H9 (cell line): Measurements from ENCODE around the gene CTIF. TPM values are rescaled to one million over a fixed set of nuclear protein-coding genes. Genes with fewer than 3 reads are reported as not detected.
A peak's percentile ranks its signal among the peaks of the same experiment; 100 is the strongest.

Source experiments
- DNase-seq: peaks from one replicate; pipeline ENCODE4 v3.0.0-alpha.2; 2017
- H2AFZ ChIP-seq: one replicate; pipeline ENCODE4 v1.6.1; 2013; ENCODE audit warnings: mild to moderate bottlenecking, low read length, control low read depth, moderate library complexity
- H2AK5ac ChIP-seq: 2 replicates; pipeline ENCODE4 v1.6.1; 2013; ENCODE audit warnings: low read length, control low read depth, mixed read lengths; ENCODE audit not compliant: insufficient read length
- H2BK120ac ChIP-seq: one replicate; pipeline ENCODE4 v1.6.1; 2013; ENCODE audit warnings: low read depth, mild to moderate bottlenecking, low read length, control low read depth, inconsistent platforms; ENCODE audit not compliant: poor library complexity, severe bottlenecking
- H2BK12ac ChIP-seq: 2 replicates; pipeline ENCODE4 v1.6.1; 2013; ENCODE audit warnings: low read length, control low read depth, mixed read lengths, low read depth; ENCODE audit not compliant: insufficient read length
- H2BK15ac ChIP-seq: 2 replicates; pipeline ENCODE4 v1.6.1; 2013; ENCODE audit warnings: low read depth, low read length, control low read depth
- H2BK20ac ChIP-seq: one replicate; pipeline ENCODE4 v1.6.1; 2013; ENCODE audit warnings: low read depth, mild to moderate bottlenecking, low read length, control low read depth, inconsistent platforms; ENCODE audit not compliant: poor library complexity, severe bottlenecking
- H2BK5ac ChIP-seq: 2 replicates; pipeline ENCODE4 v1.6.1; 2013; ENCODE audit warnings: low read length, control low read depth, mixed read lengths; ENCODE audit not compliant: insufficient read length
- H3K14ac ChIP-seq: 2 replicates; pipeline ENCODE4 v1.6.1; 2013; ENCODE audit warnings: low read length, control low read depth; ENCODE audit not compliant: insufficient read depth
- H3K18ac ChIP-seq: 2 replicates; pipeline ENCODE4 v1.6.1; 2013; ENCODE audit warnings: low read depth, mild to moderate bottlenecking, mixed read lengths, low read length, control low read depth; ENCODE audit not compliant: insufficient read length
- H3K23ac ChIP-seq: 2 replicates; pipeline ENCODE4 v1.6.1; 2013; ENCODE audit warnings: low read length, control low read depth, mixed read lengths, low read depth; ENCODE audit not compliant: insufficient read length
- H3K23me2 ChIP-seq: 2 replicates; pipeline ENCODE4 v1.6.1; 2013; ENCODE audit warnings: low read depth, mild to moderate bottlenecking, mixed read lengths, low read length, control low read depth; ENCODE audit not compliant: insufficient read length, poor library complexity, severe bottlenecking
- H3K27ac ChIP-seq: 2 replicates; pipeline ENCODE4 v1.5.1; 2013; ENCODE audit warnings: low read length, control low read depth, mixed read lengths, low read depth; ENCODE audit not compliant: insufficient read length
- H3K27me3 ChIP-seq: 2 replicates; pipeline ENCODE4 v1.6.1; 2013; ENCODE audit warnings: low read length, control low read depth, inconsistent platforms; ENCODE audit not compliant: insufficient read depth
- H3K4ac ChIP-seq: 2 replicates; pipeline ENCODE4 v1.6.1; 2013; ENCODE audit warnings: low read depth, mild to moderate bottlenecking, control low read depth, inconsistent platforms, low read length, moderate library complexity
- H3K4me1 ChIP-seq: 2 replicates; pipeline ENCODE4 v1.6.1; 2013; ENCODE audit warnings: low read length, control low read depth, inconsistent platforms; ENCODE audit not compliant: insufficient read depth
- H3K4me2 ChIP-seq: 2 replicates; pipeline ENCODE4 v1.6.1; 2013; ENCODE audit warnings: low read length, control low read depth, mixed read lengths; ENCODE audit not compliant: insufficient read length, insufficient read depth
- H3K56ac ChIP-seq: 2 replicates; pipeline ENCODE4 v1.6.1; 2013; ENCODE audit warnings: low read depth, mild to moderate bottlenecking, mixed read lengths, low read length, control low read depth; ENCODE audit not compliant: insufficient read length
- H3K79me1 ChIP-seq: 2 replicates; pipeline ENCODE4 v1.6.1; 2013; ENCODE audit warnings: low read depth, mild to moderate bottlenecking, moderate library complexity, low read length, control low read depth, inconsistent platforms; ENCODE audit not compliant: insufficient read depth, poor library complexity, severe bottlenecking
- H3K79me2 ChIP-seq: 2 replicates; pipeline ENCODE4 v1.6.1; 2013; ENCODE audit warnings: low read length, control low read depth, inconsistent platforms; ENCODE audit not compliant: insufficient read depth
- H3K9ac ChIP-seq: 2 replicates; pipeline ENCODE4 v1.6.1; 2013; ENCODE audit warnings: low read length, control low read depth, mixed read lengths; ENCODE audit not compliant: insufficient read length; ENCODE audit errors: extremely low read depth
- H3K9me3 ChIP-seq: one replicate; pipeline ENCODE4 v1.6.1; 2013; ENCODE audit warnings: low read depth, low read length, inconsistent platforms; ENCODE audit not compliant: control insufficient read depth
- H3T11ph ChIP-seq: one replicate; pipeline ENCODE4 v1.6.1; 2013; ENCODE audit warnings: mild to moderate bottlenecking, low read length, control low read depth, inconsistent platforms
- H4K20me1 ChIP-seq: one replicate; pipeline ENCODE4 v1.6.1; 2013; ENCODE audit not compliant: control insufficient read depth, insufficient read length, insufficient read depth
- H4K5ac ChIP-seq: 2 replicates; pipeline ENCODE4 v1.6.1; 2013; ENCODE audit warnings: low read depth, mild to moderate bottlenecking, mixed read lengths, low read length, control low read depth; ENCODE audit not compliant: insufficient read length
- H4K8ac ChIP-seq: replicated peaks from 2 replicates; pipeline ENCODE4 v1.6.1; 2013; ENCODE audit warnings: low read length, control low read depth, mixed read lengths, low read depth; ENCODE audit not compliant: insufficient read length
- H4K91ac ChIP-seq: 2 replicates; pipeline ENCODE4 v1.6.1; 2013; ENCODE audit warnings: low read depth, mild to moderate bottlenecking, moderate library complexity, mixed read lengths, low read length, control low read depth; ENCODE audit not compliant: insufficient read length
- H3K27ac Mint-ChIP-seq, 3 experiments: 2 replicates in 2 of 3; 3 replicates in 1 of 3; pipeline ENCODE4 v1.8.0; 2020 to 2021; ENCODE audit warnings: mixed read lengths in 3 of 3, mild to moderate bottlenecking in 1 of 3, moderate library complexity in 1 of 3
- H3K27me3 Mint-ChIP-seq: 2 replicates; pipeline ENCODE4 v1.8.0; 2021; ENCODE audit warnings: low read depth, mild to moderate bottlenecking, moderate library complexity, mixed read lengths
- H3K36me3 Mint-ChIP-seq, 3 experiments: 2 replicates in 2 of 3; 3 replicates in 1 of 3; pipeline ENCODE4 v1.8.0; 2020 to 2021; ENCODE audit warnings: low read depth in 3 of 3, mixed read lengths in 3 of 3; ENCODE audit not compliant: insufficient read depth in 1 of 3
- H3K4me1 Mint-ChIP-seq, 2 experiments: 2 replicates each; pipeline ENCODE4 v1.8.0; 2020; ENCODE audit warnings: mixed read lengths in 2 of 2
- H3K4me3 Mint-ChIP-seq, 2 experiments: 2 replicates in 1 of 2; 3 replicates in 1 of 2; pipeline ENCODE4 v1.8.0; 2020 to 2021; ENCODE audit warnings: mild to moderate bottlenecking in 2 of 2, mixed read lengths in 2 of 2, moderate library complexity in 1 of 2
- H3K9me3 Mint-ChIP-seq, 2 experiments: 2 replicates in 1 of 2; 3 replicates in 1 of 2; pipeline ENCODE4 v1.8.0; 2020; ENCODE audit warnings: mild to moderate bottlenecking in 2 of 2, mixed read lengths in 2 of 2, moderate library complexity in 1 of 2
- WGBS: extraction: QIAGEN DNeasy Blood & Tissue Kit; methylation state at CpG from one replicate; pipeline ENCODE4 v1.1.7; 2013; ENCODE audit warnings: missing lambda C conversion rate, low lambda C conversion rate, mixed read lengths; ENCODE audit not compliant: insufficient read length; ENCODE audit errors: extremely low coverage; 5-methylcytosine and 5-hydroxymethylcytosine counted together
- total RNA-seq: library from RNA; stranded (reverse); gene quantifications from 2 replicates; pipeline ENCODE4 v1.2.1, GENCODE V29; 2021
- TF ChIP-seq, protein P1 (sequence below): fragments of 200-600 bp; sonication (generic); conservative IDR thresholded peaks from 3 replicates; pipeline ENCODE4 v1.8.0; 2021; ENCODE audit warnings: antibody characterized with exemption, mild to moderate bottlenecking

Gene CTIF
- total RNA-seq, 1 experiment from 2014 or later: 15.8 TPM

DNA sequence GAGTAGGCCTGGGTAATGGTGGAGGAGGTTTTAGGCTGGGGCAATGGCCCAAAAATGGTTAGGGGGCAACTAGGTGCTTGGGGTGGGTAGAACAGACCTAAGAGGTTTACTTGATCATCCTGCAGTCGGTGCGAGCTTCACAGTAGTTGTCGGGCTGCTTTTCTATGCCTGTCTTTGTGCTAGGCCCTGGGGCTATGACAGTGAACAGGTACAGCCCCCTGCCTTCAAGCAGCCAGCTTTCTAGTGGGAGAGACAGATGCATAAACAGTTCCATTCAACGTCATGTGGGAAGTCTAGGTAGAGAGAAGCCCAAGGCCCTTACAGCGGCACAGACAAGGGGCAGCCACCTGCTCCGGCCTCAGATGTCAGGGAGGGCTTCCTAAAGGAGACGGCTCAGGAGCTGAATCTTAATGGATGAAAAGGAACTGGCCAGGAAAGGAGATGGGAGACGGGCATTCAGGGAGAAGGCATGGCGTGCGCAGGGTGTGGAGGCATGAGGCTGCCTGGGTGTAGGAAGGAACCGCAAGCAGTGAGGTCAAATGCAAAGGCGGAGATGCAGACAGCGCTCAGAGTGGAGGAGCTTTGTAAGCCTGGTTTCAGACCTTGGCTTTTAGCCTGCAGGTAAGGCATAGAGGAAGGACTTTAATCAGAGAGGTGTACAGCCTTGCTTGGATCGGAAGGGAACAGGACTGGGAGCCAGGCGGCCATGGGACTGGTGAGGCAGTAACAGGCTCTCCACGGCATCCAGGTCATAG, 6.0 kb downstream of the CTIF start:
- no peak overlapping the region for H2BK20ac ChIP-seq

More for the DNA sequence above, 6.0 kb downstream of the CTIF start:
- no peak overlapping the region for H3K56ac ChIP-seq
- peak overlapping the region in 2 of 3 experiments; percentile 52 to 93; a peak in 4 of 7 replicates for H3K27ac Mint-ChIP-seq
- no peak overlapping the region for H2BK5ac ChIP-seq
- H3T11ph ChIP-seq: no peak overlapping the region
- no CpG with 5 or more reads among the region's 16 CpGs for WGBS
- H3K4me1 ChIP-seq: peaks cover 33% of the 10 kb centered on the region; the same call in 1 of the 2 replicates
- H3K27me3 ChIP-seq: no peaks in the 10 kb centered on the region
- H3K27ac ChIP-seq: no peak overlapping the region
- TF ChIP-seq, protein P1, sequence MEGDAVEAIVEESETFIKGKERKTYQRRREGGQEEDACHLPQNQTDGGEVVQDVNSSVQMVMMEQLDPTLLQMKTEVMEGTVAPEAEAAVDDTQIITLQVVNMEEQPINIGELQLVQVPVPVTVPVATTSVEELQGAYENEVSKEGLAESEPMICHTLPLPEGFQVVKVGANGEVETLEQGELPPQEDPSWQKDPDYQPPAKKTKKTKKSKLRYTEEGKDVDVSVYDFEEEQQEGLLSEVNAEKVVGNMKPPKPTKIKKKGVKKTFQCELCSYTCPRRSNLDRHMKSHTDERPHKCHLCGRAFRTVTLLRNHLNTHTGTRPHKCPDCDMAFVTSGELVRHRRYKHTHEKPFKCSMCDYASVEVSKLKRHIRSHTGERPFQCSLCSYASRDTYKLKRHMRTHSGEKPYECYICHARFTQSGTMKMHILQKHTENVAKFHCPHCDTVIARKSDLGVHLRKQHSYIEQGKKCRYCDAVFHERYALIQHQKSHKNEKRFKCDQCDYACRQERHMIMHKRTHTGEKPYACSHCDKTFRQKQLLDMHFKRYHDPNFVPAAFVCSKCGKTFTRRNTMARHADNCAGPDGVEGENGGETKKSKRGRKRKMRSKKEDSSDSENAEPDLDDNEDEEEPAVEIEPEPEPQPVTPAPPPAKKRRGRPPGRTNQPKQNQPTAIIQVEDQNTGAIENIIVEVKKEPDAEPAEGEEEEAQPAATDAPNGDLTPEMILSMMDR: no peak
- no peak overlapping the region for H3K4ac ChIP-seq
- H2BK15ac ChIP-seq: no peak overlapping the region
- H3K9ac ChIP-seq: no peak overlapping the region
- peaks cover 13% of the 10 kb centered on the region for H3K23me2 ChIP-seq
- H3K23ac ChIP-seq: no peak overlapping the region
- peaks cover 76 to 77% of the 10 kb centered on the region in 2 experiments for H3K4me1 Mint-ChIP-seq
- peaks cover 4% of the 10 kb centered on the region for H3K79me1 ChIP-seq
- H4K8ac ChIP-seq: no peak overlapping the region
- H2BK120ac ChIP-seq: no peak overlapping the region
- no peak overlapping the region for H2AFZ ChIP-seq
- no peaks in the 10 kb centered on the region for H3K9me3 ChIP-seq
- H2AK5ac ChIP-seq: no peak overlapping the region
- H3K9me3 Mint-ChIP-seq: no peaks in the 10 kb centered on the region
- H4K91ac ChIP-seq: no peak overlapping the region
- H3K4me2 ChIP-seq: no peak overlapping the region
- H3K4me3 Mint-ChIP-seq: peak overlapping the region in 1 of 2 experiments; percentile 13; a peak in 2 of 5 replicates
- H3K27me3 Mint-ChIP-seq: peaks cover 54% of the 10 kb centered on the region
- H3K14ac ChIP-seq: peak overlapping the region; percentile 25
- H3K79me2 ChIP-seq: no peaks in the 10 kb centered on the region
- H3K18ac ChIP-seq: peak overlapping the region; percentile 49
- H2BK12ac ChIP-seq: no peak overlapping the region
- H3K36me3 Mint-ChIP-seq: peaks cover 0 to 7% (median 3%) of the 10 kb centered on the region in 3 experiments; a peak in 3 of 7 replicates
- no peaks in the 10 kb centered on the region for H4K20me1 ChIP-seq
- no peak overlapping the region for H4K5ac ChIP-seq
- no peak for DNase-seq
